ENCODE data around the gene NPHP4.
A peak's percentile ranks its signal among the peaks of the same experiment; 100 is the strongest.

NPHP4 gene

DNA sequence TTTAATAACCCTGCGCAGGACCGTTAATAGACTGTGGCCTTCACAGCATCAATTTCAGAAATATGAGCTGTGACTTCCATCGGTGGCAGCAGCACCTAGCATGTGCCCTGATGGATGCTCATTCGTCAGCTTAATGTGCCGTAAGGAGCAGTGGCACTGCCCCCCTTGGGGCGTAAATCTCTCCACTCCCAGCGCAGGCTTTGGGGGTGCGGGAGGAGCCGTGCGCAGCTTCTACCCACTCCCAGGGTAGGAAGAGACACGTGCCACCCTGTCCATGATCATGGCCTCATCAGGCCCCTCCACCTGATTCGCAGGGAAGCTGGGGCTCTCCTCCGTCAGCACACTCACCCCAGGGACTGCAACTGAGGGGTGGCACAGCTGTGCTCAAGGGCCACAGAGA, 149.5 kb downstream of the NPHP4 start:
- no peak for DNase-seq

DNA sequence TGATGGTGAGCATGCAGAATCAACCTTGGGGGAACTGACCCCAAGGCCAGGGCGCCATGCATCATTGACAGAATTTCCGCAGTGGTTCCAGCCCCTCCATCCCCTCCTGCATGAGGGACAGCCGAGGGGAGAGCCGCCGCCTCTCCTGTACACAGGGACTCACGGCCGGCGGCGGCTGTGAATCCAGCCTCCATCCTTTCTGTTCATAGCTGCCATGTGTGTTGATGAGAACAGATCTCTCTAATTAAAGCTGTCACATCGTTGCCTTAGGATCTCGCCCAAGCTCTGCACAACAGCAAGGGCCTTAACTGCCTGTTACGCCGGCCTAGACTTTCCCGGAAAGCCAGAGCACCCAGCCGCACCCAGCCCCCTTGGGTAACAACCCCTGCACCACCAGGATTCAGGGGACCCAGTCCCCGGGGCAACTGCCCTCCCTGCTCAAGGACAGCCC, 151.6 kb downstream of the NPHP4 start:
- DNase-seq = no peak

DNA sequence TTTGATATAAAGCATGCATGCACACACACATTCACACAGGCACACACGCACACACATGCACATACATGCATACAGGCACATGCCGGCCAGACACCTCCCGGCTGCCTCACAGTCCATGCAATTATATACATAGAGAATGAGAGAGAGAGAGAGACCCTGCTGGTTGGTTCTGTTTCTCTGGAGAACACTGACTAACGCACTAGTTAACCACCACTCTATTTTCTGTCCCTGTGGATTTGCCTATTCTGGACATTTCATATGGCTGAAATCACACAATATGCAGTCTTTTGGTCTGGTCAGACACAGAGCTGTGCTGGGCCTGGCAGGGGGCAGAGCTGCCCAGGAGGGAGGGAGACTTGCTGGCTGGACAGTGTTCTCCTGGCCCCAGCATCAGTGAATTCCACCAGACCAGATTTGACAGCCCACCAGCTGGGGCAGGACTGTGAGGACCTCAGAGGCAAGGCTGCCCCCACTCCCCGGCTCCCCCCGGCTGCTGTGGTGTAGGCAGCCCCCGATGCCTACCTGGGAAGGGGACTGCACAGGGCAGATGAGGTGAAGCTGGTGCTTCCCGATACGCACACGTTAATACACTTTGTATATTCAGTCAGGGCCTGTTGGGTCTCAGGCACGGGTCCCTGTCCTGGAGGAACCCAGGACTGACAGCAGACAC, 152.2 kb downstream of the NPHP4 start:
- no peak for DNase-seq

DNA sequence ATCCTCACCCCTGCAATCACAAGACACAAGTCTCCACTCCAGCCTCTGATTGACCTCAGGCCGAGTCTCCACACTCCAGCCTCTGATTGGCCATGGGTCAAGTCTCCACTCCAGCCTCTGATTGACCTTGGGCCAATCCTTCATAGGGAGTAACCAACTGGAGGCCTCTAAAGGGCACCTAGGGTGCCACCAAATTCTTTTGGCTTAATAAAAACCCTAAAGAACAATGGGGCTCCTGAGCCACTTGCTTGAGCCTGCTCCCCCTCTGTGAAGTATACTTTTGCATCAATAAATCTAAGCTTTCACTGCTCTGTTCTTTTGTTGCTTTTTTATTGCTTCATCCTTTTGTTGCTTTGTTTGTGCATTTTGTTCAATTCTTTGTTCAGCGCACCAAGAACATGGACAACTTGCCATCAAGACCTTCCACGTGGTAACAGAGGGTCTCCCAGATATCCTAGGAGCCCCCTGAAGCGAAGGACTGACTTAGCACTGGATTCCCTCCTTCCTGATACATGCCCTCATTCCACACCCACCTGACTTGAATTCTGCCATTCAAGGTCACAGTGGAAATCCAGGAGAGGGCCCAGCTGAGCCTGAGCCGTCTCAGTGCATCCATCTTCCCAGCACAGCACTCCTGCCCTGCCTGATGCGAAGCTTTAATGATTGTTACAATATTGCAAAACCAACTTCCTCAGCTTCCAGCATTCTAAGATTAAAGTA, 152.9 kb downstream of the NPHP4 start:
- no peak for DNase-seq

DNA sequence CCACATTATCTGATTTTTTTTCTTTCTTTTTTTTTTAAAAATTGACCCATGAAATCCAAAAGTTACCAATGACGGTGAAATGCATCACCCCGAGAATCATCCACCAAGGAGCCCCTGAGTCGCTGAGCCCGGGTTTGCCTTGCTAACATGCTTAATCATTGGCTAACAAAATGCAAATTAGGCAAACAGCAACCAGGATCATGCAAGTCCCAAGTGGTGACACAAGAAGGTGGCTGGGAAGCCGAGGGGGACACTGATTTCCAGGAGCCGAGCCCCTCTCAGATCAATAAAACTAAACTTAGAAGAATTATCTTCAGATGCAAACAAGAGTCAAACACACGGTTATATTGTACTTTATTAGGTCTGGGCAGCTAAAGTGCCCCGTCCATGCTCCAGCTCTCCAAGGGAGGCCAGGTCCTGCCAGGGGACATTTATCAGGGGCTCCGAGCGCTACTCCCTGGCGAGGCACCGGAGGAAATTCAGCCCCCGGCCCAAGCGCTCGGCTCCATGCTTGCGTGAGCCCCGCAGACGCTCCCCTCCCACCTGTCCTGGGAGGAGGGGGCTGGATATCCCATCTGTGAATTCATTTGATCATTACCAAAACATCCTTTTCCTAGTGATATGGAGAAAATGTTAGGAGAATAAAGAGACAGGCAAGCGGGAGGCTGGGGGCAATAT, 154.1 kb downstream of the NPHP4 start:
- DNase-seq = no peak

DNA sequence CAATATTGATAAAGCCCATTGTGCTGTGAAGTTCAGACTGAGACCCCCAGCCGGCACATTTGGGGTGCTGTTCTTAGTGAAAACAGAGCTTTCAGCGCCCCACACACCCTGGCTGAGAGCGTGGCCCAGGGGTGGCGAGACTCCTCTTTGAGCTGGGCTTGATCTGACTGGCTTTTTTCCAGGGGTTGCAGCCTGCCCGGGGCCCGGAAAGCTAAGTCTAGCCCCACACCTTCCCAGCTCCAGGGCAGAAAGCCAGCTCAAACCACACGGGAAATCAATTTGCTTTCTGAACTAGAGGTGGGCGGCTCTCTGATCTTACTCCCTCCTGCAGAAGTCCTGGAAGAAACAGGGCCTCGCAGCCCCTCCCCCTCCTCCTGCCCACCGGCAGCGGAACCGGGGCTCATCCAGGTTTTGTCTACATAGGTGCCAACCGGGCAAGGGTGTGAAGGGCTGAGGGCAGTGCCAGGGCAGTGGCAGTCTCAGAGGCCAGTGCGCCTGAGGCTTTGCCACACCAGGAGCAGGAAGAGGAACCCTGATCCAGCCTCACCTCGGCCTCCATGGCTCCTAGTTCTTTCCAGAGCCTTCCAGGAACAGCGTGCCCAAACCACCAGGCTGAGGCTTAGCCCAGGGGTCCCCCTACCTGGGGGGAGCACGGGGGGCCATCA, 155.3 kb downstream of the NPHP4 start:
- no peak for DNase-seq

DNA sequence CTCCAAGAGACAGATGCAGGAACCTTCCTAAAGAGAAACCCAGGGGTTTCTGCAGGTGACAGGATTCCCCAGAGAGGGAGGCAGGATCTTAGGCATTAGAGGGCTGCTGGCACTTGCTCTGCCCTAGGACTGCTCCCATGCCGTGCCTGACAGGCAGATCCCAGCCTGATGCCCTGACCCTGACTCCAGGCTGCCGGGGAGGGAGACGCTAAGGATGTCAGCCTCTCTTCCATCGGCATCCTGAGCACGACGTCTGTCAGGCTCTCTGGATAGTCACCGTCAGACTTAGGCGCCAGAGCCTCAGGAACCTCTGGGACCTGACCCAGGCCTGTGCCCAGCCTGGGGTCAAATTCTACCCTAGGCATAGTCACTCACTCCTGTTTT, 157.1 kb downstream of the NPHP4 start:
- no peak for DNase-seq

DNA sequence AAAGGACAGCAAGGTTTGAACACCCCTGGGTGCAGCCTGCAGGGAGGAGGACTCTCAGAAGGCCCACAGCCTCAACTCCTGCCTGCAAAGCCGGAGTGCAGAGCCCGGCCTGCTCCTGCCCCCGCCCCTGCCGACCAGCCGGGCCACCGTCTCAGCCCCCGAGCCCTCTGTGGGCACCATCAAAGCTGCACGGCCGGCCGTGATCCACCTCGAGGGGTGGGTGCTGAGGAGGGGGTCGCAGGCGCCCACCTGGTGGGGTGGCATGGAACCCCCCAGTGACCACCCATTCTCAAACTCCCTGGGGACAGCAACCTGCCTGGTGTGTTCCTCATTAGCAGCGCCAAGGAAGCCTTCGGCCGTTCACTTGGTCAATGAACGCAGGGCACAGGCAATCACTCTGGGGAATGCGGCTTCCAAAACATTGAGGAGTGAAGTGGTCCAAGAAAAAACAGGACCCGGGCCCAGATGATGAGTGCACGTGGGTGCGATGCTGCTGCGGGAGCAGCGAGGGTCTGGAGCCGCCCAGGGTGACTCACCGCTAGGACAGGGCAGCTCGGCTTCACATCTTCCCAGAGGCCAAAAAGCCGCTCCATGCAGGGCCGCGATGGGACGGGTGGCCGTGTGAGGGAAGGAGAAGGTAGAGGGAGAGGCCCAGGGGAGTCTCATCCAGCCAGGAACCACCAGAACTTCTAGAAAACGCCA, 157.6 kb downstream of the NPHP4 start:
- DNase-seq = no peak

DNA sequence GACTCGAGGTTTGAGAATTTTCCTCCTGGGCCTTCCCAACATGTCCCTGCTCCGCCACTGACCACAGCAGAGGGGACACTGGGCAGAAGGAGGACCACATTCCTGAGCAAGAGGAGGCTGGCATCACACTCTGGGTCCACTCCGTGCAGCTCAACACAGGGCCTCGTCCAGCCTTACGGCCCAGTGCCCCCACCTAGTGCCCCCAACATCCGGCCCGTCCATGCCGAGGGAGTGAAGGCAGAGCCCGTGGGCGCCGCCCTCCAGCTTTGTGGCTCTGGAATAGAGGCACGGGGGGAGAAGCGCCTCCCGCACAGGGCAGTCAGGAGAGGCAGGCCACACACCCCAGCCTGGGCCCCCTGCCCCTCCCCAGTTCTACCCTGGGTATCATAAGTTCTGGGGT, 158.3 kb downstream of the NPHP4 start:
- no peak for DNase-seq

DNA sequence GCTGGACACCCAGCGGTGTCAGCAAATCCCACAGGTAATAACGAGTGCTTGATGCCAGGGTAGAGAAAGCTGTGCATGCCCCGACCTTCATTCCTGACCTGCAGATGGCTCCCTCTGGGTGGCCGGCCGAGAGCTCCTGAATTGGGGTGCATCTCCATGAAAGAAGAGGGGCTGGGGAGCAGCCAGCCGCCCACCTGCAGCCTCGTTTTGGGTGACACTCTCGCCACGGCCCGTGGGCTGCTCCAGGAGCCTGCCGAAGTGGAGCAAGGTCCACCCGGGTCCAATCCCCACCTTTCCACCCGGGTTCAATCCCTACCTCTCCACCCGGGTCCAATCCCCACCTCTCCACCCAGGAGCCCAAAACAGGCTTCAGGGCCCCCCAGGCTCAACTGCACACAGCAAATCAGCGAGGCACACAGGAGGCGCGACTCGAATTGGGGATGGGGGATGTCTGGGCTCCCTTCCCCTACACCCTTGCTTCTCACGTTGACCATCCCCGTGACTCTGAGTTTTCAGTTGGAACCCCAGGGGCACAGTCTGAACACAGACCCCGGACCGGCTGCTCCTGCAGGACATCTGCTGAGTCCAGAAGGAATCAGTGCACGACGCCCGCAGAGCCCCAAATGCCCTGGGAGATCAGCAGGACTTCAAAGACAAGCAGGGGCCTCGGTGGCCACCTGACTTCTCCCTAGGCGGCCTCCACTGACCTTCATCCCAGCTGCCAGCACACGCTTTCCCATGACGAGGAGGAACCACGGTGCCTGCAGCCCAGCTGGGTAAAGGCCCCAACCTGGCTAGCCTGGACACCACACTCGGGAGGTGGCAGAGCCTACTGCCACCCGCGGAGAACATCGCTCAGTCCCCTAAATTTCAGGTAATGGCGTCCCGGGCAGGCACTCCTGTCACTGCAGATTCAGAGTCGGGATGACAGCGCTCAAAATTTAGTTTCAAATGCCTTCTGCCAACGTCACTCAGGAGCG, 159.0 kb downstream of the NPHP4 start:
- no peak for DNase-seq

DNA sequence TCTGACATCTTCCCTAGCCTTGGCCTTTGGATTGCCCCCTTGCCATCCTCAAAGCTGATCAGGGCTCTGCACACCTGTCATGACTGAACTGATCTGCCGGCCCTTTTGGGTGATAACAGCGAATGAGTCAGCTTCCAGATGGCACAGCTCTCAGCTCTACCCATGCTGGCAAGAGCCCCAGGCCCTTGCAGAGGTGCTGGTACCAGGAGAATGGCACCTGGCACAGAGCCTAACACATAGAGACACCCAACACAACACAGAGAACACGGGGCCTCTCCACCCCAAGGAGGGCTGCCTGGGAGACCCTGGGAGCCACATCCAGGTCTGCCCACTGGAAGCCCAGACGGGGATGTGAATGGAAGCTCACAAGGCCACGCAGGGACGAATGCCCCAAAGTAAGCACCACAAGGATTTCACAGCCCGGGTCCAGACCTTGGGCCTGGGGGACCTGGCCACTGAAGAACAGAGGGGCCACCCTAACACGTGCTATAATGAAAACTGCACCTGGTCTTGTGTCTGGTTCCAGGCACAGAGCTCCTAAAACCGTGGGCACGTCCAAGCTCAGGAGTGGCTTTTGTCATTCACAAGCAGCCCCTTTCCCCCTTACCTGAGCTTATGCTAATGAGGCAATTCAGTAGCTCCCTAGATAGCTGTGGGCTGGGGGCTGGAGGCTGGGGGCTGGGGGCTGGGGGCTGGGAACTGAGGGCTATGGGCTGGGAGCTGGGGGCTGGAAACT, 160.5 kb downstream of the NPHP4 start:
- DNase-seq = no peak

DNA sequence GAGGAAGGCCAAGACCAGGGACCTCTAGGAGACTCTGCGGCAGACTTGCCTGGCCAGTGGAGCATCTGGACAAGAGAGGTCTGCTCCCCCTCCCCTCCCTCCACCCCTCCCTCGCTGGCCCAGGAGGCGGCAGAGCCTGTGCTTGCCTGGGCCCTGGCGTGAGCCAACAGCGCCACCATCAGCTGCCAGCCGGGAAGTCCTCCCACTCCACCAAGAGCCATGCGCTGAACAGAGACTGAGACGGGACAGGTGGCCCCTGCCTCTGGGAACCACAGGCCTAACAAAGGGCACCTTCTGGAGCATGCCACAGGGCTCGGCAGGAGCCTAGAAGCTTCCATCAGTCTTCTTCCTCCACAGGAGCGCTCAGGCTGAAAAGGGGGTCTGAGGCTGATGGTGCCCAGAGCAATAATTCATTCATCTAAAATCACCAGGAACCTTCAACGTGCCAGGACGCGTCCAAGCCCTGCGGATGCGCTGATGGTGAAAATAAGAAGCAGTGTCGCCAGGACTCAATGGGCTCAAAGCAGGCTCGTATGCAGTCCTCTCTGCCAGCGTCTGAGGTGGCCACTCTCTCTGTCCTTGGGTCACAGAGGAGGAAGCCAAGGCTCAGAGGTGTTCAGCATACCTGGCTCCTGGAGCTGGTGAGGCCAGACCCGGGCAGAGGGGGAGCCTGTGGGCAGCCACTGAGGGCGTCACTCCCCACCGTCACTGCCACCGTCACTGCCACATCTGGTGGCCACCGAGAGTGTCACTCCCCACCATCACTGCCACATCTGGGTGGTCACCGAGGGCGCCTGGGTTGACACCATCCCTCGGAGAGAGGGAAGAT, 161.2 kb downstream of the NPHP4 start:
- DNase-seq = peak; percentile 35

DNA sequence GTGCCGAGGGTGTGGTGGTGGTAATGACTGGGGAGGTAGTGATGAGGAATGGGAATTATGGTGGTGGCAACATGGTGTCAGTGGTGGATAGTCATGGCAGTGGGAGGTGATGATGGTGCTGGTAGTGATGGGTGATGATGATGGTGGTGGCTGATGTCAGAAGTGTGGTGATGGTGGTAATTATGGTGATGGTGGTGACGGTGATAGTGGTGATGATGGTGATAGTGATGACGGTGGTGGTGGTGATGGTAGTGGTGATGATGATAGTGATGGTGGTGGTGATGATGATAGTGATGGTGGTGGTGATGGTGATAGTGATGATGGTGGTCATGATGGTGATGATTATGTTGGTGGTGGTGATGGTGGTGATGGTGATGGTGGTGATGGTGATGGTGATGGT, 162.8 kb downstream of the NPHP4 start:
- no peak for DNase-seq

DNA sequence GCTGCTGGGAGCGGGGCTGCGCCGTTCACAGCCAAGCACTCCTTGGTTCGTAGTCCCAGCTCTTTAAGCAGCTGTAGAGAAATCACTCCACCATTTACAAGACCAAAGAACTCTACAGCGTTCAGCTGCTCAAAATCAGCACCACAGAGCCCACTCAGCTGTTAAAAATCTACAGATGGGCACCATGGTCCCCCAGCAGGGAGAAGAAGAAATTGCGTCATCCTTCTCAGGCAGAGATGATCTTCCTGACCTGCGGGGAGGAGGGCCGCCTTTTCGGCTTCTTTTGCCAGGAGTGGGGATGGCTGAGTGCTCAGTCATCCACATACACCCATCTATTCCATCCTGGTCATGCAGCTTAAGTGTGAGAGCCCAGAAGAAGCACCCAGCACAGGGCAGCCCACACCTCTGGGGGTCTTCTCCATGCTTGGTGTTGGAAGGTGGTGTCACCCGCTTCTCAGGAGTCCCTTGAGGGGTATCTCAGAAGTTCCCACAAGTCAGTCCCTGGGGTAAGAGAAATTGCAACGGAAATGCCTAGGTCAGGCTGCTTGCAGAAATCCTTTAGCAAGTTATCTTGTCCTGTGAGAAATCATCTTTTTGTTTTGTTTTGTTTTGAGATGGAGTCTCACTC, 163.8 kb downstream of the NPHP4 start:
- no peak for DNase-seq

DNA sequence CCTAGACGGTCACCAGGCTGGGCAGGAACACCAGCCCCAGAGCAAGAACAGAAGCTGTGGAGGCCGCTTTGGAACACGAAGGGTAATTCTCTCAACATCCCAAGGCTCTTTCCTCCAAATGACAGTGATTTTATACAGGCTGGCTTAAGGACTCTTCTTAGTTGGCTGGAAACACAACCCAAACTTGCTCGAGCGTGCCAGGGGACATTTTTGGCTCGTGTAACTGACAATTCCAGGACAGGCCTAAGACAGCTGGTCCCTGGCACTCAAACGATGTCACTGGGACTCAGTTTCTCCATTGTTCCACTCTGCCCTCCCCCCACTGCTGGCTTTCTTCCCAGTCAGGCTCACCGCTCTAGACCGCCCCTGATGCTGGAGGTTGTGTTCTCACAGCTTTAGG, 164.7 kb downstream of the NPHP4 start:
- no peak for DNase-seq

DNA sequence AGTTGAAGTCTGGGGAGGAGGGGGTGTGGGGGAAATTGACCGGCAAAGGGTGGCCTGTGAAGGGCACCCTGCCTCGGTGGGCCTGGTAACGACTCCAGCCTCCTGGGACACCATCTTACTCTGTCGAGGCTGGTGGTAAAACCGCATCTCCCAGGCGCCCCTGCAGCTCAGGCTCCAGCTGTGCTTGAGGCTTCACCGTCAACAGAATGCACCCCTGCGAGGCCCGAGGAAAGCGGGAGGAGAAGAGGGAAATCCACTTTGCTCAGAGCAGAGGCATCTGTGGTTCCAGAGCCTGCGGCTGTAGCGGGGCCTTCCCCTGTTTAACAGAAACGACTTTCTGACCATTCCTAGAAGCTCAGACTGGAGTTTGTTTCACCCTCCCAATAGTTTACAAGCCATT, 165.6 kb downstream of the NPHP4 start:
- DNase-seq = no peak

DNA sequence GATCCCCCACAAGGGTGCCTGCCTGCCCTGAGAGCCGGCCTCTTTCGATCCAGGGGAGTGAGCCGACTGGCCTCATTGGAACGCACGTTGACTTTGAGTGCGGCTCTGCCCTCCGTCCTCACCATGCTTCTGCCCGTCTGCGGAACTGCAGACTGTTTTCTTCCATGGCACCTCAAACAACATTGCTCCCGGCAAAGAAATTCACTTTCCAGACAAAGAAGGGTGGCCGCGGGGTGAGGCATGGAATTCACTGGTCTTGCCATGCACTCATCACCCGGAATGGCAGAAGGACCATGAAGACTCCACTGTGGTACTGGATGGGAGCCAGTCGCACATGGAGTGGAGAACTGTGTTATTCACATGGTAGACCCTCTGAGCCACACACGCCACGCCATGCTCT, 169.5 kb downstream of the NPHP4 start:
- DNase-seq = no peak

DNA sequence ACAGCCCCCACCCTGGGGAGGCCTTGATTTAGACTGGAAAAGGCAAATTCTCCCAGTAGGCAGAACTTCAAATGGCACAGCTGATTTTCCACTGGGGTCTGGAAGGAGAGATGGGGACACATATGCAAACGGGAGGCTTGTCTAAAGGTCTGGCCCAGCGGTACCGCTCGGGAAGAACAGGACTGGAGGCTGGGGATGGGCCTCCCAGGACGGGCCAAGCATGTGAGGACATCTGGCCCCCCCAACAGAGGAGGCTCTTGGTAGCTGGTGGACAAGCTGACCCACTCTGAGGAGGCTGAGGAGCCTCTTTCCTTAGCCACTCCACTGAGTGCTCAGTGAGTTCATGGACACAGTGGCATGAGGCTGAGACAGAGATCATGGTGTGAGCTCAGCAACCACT, 170.0 kb downstream of the NPHP4 start:
- no peak for DNase-seq

DNA sequence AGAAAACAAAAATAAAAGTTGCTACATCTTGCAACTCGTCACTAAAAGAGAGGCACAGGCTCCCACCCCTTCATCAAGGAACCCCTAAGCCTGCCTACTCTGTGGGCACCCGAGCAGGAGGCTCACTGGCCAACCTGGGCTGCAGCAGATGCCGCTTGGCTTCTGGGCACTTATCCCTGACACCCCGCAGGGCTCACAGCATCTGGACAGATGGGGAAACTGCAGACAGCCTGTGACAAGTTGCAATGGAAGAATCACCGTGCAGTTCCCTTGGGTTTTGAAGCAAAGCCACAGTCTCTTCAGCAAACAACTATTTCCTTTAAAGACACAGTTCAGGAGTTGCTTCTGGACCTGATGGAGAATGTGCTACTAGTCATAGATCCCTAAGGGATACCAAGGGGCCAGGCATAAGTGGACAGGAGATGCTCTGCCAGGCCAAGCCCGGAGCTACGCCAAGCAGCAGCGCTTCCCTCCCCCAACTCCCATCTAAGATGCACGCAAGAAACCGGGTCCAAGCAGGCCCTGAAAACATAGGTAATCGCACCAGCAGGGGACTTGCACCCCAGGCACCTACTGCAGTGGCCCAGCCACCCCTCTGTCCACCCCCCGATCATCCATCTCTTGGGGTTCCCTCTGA, 170.6 kb downstream of the NPHP4 start:
- DNase-seq = no peak
